HG03565 (cell line): ENCODE data around the gene PAK6.

Experiments used
- ATAC-seq: cut with Tn5 transposase; IDR thresholded peaks from one replicate; pipeline ENCODE4 v1.9.1; 2021; ENCODE audit warnings: mild to moderate bottlenecking, moderate library complexity; ENCODE audit not compliant: unreplicated experiment

PAK6 gene

DNA sequence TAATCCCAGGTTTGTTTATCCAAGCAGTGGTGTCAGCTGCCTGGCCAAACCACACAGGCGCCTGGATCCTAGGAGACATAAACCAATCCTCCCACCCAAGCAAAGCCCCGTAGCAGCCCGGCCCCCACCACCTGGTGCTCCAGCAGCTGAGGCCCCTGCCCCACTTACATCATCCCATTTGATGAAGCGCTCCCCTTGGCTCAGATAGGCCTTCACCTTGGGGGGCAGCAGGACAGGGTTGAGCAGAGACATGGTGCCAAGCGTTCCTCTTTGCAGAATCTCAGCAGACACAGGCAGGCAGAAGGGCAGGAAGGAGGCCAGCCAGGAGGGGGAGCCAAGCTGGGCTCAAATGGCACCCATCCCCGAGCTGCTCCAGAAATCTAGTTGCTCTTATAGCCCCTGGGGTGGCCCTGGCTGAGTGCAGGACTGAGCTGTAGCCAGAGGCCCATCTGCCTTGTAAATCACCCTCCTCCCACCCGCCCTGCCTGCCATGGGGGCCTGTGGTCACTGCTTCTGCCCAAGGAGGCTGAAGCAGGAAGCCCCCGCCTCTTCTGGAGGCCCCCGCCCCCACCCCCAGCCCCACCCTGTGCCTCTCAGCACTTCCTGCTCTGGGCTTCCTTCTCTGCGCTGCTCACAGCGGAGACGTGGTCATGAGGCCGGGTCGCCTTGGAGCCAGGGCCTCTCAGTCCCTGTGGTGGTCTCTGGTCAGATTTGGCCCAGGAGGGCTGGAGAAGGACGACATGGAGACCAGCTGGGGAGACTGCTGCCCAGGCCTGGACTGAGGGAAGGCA is 68.8 kb downstream of the PAK6 start, which contains the start of gene PLCB2:
TSS of gene PLCB2 (minus strand) at position 515 of the 791 bp plus-strand sequence. CDS start at position 252, 263 bp downstream.
- no peak for ATAC-seq

DNA sequence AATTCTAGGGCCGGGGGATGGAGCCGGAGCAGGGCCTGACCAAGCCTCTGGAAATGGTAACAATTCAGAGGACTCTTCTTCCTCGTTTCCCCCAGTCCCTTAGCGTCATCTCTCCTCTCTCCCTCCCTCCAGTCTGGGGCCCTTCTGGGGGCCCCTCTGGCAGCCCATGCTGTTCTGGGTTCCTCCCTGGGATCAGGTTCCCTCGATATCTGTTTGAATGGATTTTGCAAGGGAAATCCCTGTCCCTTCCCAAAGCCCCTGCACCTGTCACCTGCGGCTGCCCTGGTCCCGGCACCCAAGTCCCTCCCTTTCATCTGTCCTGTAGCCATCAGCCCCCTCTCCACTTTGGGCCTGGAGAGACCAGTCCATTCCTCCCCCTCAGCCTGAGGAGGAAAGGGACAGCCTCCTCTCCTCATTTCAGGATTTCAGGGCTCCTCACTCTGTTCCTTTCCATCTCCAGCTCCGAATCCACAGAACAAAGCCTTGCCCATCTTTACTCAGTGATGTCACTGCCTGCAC is 70.5 kb downstream of the PAK6 start:
- ATAC-seq: no peak

DNA sequence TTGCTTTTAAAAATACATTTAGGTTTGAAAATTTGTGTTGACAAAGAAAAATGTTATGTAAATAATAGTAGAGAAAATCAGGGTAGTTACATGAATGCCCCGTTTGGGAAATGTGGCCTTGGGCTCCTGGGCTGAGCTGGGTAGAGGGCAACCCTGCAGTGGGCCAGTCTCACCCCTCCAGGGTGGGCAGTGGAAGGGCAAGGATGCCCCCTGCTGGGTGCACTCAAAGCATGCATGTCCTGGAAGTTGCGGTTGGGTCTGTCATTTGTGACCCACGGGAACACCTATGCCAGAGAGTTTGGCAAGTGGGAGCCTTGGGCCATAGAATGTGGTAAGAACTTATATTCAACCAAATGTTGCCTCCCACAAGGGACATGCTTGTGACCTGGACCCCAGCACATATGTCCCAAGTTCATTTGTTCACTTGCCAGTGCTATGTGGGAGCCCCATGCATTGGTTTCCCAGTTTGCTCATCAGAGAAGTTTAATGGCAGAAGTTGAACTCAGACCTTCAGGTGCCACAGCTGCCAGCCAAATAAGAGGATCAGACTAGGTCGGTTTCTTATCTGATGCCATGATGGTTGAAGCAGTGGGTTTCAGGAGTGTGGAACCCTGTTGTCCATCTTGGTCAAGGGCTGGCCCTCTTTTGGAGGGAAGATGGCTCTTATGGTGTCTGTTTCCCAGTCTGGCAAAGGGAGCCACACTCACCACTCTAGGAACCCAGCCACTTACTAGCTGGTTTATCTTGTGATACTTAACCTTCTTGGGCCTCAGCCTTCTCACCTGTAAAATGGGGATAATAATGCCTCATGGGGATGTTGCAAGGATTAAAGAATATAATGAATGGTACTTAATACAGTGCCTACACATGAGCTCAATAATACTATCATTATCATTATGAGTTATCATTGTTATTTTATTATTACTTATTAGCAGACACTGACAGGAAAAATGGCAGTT is 71.4 kb downstream of the PAK6 start:
- no peak for ATAC-seq

DNA sequence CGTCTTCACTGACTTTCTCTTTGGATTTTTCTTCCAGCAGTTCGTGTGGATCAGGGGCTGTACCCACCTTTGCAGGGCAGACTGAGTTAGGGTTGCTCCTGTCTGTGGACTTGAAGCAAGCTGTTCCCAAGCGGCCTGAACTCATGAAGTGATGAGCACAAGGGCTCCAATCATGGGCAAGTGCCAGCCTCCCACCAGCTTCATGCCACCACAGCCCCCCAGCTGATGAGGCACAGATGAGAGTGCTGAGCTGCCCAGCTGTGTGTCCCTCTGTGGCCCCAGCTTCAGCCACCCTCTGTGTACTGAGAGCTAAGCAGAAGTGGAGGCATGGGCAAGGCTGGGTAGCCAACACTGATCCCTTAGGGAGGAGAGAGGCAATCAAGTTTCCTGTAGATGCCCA is 72.1 kb downstream of the PAK6 start:
- ATAC-seq: no peak

DNA sequence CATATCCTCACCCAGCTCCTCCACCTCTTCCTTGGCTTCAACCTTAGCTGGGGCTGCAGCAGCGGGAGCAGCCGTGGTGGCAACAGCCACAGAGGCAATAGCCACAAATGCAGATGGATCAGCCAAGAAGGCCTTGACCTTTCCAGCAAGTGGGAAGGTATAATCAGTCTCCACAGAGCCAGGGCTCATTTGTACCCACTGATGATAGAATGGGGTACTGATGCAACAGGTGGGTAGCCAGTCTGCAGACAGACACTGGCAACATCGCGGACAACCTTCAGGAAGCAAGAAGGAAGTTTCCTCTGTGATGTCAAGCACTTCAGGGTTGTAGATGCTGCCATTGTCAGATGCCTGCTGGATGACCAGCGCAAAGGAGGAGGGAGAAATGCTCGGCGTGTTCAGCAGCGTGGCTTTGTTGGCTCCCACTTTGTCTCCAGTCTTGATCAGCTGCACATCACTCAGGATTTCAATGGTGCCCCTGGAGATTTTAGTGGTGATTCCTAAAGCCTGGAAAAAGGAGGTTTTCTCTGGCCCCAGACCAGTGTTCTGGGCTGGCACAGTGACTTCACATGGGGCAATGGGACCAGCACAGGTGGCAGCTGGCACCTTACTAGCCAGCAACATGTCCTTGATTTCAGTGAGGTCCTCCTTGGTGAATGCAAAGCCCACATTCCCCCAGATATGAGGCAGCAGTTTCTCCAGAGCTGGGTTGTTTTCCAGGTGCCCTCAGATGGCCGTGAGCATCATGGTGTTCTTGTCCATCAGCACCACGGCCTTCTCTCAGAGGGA is 73.7 kb downstream of the PAK6 start:
- ATAC-seq: no peak

DNA sequence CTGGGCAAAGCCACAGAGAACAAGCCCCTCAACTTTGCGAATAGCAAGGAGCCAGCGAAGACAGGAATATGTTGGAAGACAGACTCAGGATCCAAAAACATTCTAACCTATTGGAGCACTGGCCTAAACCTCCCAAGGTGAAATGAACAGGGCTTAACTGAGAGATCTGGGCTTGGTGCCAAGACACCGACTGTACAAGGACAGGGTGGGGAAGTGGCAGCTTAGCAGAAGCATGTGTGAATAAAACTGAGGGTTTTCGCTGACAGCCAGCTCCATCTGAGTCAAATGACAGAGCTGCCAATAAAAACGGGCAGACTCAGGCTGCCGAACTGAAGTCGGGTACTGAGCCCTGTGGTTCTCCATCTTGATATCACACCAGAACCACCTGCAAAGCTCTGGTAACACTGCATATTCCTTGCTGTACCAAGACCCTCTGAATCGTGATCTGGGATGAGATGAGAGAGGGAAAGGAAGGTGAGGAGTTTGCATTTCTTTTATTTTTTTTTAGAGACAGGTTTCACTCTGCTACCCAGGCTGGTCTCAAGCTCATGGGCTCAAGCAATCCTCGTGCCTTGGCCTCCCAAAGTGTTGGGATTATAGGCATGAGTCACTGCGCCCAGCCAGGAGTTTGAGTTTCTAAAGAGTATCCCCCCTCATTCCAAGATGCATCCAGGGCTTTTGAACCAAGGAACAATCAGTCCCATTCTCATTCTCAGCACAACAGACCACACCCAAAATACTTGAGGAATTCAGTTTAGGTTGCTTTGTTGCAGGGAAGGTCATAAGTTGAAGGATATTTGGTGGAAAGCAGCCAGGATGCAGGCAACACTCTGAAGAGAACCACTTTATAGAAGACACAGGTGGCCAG is 74.9 kb downstream of the PAK6 start:
- ATAC-seq: no peak

DNA sequence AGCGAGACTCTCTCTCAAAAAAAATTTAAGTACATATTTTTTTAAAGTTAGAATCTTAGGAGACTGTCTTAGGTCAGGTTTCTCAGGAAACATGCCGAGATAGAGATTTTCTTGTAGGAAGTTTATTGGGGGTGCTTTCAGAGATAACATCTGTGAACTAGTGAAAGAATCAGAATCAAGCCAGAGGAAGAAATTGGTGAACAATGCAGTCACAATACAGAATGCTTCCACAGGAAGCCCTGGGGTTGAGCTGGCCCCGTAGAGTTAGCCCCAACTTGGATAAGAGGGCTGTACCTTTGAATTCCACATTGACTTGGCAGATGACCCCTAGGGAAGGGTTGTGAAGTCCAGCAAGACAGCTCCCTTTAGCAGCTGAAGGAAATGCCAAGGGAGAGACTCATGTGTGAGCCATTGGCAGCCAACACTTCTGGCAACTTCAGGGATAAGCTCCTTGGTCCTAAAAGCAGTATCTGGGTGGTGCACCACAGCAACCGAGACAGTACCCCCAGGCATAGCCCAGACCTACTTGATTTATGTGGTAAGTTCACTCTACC is 75.9 kb downstream of the PAK6 start:
- ATAC-seq: no peak

DNA sequence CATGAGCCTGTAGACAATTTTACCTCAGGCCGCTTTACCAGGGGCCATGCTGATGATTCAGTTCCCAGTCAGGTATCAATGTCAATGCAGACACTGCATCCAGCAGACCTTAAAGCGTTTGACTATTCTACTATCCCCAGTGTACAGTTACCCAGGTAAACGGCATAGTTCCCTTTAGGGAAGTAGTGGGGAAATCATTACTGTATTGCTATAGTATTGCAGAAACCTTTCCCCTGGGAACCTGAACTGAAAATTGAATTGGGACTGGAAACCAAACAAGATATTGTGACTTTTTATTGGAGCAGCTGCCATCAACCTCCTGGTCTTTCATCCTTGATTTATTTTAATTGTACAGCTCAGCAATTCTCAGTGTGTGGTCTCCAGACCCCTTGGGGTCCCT is 78.1 kb downstream of the PAK6 start:
- no peak for ATAC-seq

DNA sequence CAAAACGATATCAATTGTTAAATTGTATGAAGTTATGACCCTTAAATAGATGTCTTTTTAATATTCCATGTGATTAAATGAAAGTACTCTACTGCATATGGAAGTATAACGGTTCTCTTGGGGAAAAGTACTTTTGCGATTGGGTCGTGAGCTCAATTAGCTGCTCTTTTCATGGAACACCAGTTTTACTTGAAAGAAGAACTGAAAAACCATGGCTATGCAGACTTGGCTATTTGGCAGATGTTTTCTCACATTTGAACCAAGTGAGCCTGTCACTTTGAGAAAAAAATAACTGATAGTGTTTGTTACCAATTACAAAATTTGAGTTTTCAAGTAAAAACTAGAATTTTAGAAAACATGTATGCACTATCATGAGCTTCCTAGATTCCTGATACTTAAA is 78.7 kb downstream of the PAK6 start:
- ATAC-seq: no peak

DNA sequence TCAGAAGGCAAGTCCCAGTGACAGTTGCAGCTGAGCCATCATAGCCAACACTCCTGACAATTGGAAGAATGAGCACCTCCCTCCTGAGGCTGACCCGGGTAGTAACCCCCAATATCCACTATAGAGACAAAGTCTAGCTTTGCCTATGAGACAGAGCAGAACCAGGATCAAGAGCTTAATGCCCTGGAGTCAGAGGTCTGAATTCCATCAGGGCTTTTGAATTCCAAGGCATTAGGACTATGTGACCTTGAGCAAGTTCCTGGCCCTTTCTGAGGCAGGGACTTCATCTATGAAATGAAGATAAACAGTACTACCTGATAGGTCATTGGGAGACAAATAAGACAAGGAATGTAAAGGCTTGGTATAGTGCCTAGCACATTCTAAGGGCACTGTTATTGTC is 81.5 kb downstream of the PAK6 start:
- no peak for ATAC-seq

DNA sequence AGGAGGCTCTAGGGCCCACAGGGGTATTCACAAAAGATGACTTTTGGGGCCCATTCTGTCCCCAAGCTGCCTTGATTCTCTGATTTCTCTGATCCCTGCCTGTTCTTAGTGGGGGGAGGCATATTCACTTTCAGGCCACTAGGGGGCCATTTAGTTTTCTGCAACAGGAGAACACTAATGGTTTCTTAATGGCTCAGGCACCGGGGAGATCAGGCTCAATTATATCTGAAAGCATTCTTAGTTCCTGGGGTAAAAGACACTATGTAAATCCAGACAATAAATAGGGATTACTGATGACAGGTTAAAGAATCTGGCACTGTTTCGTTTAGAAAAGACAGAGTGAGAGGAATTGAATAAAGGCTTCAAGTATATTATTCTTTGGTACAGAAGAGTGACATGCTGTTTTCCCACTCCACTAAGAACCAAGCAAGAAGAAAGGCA is 82.1 kb downstream of the PAK6 start:
- no peak for ATAC-seq

DNA sequence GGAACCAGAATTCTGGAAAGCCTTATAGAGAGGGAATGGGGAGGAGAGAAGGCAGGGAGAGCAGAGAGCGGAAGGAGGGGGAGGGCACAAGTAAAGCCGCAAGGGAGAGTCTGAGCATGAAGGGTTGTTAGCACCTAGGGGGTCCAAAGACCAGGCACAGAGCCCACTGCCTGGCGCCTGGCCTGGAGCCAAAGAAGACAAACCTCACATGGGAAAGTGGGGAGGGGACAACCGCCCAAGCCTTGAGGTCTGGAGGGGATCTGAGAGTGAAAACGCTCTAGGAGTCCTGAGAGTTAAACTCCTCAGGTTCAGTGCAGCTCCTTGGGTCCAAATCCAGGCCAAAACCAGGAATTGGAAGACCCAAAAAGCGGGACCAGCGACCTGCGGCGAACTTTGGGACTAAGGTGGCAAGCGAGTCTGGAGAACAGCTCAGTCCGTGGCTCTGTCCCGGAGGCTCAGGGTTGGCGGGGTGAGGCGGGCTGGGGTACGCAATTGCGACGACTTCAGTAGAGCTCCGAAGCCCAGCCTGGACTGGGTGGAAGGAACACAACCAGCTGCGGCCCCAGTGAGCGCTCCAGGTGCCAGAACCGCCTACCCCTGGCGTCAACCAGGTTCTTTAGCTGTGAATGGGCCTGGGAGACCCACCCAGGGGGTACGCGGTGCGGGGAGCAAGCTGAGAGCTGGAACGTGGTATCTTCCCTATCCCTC is 83.8 kb downstream of the PAK6 start:
- ATAC-seq: no peak

DNA sequence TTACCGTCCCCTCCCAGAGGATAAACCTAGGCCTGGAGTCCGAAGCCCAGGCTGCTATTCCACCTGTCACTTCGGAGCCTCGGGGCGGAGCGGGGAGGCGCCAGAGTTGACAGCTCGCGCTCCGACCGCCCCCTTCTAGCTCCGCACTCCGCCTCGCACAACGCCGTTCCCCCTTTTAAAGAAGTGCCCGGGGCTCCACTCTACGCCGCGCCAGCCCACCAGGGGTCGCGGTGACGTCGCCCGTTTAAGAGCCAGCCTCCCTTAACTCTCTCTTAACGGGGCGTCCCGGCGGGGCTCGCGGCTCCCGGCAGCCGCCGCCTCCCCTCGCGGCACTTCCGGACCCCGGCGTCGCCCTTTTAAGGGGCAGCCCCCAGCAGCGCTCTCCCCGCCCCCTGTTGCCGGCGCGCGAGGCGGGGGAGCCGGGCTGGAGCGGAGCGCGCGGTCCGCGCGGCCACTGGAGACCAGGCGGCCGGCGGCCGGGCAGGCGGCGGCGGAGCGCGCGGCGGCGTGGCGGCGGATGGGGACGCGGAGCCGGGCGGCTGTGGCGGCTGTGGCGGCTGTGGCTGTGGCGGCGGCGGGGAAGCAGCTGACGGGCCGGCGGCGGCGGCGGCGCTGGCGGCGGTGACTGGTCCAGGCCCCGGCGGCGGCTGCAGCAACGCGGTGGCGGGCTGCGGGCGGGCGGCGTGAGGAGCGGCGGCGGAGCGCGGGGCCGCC is 84.5 kb downstream of the PAK6 start, which contains the start of gene INAFM2:
TSS of gene INAFM2 (plus strand) at position 454 of the 714 bp plus-strand sequence. CDS start 364 bp downstream, outside the sequence.
- ATAC-seq: peak; percentile 83

DNA sequence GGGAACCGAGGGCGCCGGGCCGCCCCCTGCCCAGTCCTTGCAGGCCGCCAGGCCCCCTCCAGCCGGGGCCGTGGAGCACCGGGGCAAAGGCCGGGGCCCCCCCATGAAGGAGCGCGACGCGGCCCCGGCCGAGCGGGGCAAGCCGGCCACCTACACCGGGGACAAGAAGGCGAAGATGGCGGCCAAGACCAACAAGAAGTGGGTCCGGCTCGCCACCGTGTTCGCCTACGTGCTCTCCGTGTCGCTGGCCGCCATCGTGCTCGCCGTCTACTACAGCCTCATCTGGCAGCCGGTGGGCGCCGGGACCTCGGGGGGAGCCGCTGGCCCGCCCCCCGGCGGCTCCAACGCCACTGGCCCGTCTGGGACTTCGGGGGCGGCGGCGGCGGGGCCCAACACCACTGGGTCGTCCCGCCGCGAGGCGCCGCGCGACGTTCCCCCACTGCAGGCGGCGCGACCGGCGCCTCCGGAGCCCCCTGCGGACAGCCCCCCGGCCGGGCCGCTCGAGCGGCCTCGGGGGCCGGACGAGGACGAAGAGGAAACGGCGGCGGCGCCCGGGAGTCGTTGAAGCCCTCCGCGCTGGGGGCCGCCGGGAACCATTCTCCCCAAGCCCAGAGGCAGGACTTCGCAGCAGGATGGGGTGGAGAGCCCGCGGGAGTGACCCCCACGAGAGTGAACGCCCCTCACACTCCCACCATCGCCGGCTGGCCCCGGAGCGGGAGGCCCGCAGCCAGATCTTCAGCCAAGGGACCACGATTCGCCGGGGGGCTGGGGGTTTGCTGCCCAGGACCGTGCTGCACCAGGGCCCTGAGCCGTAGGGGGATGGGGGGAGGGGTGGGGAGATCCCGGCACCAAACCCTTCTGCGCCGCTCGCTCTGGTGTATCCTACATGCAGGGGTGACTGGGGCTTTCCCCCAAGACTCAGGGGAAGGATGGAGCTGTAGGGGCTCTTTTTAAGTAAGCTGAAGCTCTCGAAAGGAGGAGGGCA is 85.4 kb downstream of the PAK6 start:
- ATAC-seq: peak; percentile 9

DNA sequence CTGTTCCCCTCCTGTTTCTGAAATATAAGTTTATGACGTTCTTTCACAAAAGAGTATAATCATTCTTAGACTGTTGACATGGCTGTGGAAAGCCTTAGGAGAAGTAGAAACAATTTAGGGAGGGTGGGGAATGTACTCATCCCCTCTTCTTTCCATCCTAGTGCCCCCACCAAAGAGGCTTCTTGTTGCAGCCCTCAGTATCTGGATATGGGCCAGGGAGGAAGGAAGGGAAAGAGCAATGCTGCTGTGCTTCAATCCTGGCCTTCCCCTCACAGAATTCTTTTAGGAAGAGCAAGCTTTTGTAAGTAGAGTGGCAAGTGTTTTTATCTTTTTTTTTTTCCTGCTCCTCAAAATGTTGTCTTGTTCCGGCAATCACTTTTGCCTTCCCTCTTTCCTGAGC is 86.3 kb downstream of the PAK6 start:
- no peak for ATAC-seq

DNA sequence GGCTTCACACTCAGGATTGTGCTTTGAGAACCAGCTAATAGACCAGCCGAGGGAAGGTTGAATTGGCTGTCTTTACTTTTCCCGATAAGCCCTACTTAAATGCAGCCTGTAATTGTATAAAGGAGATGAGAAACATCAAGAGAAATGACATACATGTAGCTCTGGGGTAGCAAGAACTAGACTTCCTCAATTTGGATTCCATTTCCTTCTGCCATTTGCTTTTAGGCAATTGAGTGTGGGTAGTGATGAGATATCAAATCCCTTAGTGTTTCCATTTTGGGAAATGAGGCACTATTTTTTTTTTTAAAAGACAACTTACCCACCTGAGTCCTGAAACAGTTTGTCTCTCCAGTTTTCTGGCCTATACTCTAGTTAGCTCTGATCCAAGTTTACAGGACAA is 86.8 kb downstream of the PAK6 start:
- no peak for ATAC-seq
